ENCODE results near the gene MGAT5.

Gene MGAT5

DNA sequence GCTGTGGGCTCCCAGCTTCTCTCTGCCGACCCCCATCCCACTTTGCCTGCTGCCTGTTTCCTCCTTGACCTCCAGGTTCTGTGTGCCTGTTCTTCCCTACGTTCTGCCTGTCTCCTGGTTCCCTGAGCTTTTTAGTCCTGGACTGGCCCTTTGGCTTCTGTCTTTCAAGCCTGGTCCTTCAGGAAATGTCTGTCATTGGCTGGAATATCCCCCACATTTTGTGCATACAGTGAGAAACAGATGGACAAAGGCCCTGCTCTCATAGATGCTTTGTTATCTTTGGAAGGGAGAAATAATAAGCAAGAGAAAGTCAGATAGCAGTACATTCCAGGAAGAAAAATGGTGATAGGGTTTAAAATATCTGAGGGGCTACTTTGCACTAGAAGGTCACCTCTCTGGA lies 5.7 kb downstream of the MGAT5 start:
- TF ChIP-seq CEBPB (IDR thresholded peaks at IDR 0.05) (no peak), EP300 (IDR thresholded peaks at IDR 0.05; ENCODE audit: borderline replicate concordance) (no peak)

DNA sequence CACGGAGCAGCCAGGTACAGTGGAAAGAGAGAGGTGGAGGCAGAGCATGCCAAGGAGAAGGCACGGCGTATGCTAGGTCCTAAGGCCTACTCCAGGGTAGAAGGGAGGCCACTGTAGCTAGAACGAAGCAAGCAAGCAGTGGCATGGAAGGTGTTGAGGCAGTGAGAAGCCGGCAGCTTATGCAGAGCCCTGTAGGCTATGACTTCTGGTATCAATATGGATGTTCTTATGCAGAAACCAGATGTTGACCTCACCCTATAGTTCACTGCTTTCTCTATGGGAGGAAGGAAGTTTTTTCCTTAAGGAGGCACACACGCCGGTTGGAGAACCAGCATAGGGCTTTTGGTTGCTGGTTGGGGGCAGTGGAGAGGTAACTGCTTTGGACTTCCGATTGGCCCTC lies 6.1 kb downstream of the MGAT5 start:
- TF ChIP-seq EP300 (IDR thresholded peaks at IDR 0.05; ENCODE audit: borderline replicate concordance) (no peak), TAF1 (IDR thresholded peaks at IDR 0.05; ENCODE audit: low read depth) (no peak), ZBTB7A (IDR thresholded peaks at IDR 0.05; ENCODE audit: low read depth) (no peak), TCF12 (IDR thresholded peaks at IDR 0.05; ENCODE audit: low read depth) (no peak), FOXM1 (IDR thresholded peaks at IDR 0.05; ENCODE audit: borderline replicate concordance, low read depth) (no peak), CREB1 (IDR thresholded peaks at IDR 0.05; ENCODE audit: low read depth) (no peak), CEBPB (IDR thresholded peaks at IDR 0.05) (no peak), RAD21 (IDR thresholded peaks at IDR 0.05; ENCODE audit: low read depth) (no peak), EGR1 (IDR thresholded peaks at IDR 0.05) (no peak), NFIC (IDR thresholded peaks at IDR 0.05) (no peak), TEAD4 (IDR thresholded peaks at IDR 0.05) (no peak), YY1 (IDR thresholded peaks at IDR 0.05; ENCODE audit: low read depth) (no peak)
- TF ChIP-seq, protein P1, sequence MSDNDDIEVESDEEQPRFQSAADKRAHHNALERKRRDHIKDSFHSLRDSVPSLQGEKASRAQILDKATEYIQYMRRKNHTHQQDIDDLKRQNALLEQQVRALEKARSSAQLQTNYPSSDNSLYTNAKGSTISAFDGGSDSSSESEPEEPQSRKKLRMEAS (IDR thresholded peaks at IDR 0.05): no peak
- TF ChIP-seq, protein P2, sequence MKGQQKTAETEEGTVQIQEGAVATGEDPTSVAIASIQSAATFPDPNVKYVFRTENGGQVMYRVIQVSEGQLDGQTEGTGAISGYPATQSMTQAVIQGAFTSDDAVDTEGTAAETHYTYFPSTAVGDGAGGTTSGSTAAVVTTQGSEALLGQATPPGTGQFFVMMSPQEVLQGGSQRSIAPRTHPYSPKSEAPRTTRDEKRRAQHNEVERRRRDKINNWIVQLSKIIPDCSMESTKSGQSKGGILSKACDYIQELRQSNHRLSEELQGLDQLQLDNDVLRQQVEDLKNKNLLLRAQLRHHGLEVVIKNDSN (IDR thresholded peaks at IDR 0.05): no peak
- TF ChIP-seq, protein P3, sequence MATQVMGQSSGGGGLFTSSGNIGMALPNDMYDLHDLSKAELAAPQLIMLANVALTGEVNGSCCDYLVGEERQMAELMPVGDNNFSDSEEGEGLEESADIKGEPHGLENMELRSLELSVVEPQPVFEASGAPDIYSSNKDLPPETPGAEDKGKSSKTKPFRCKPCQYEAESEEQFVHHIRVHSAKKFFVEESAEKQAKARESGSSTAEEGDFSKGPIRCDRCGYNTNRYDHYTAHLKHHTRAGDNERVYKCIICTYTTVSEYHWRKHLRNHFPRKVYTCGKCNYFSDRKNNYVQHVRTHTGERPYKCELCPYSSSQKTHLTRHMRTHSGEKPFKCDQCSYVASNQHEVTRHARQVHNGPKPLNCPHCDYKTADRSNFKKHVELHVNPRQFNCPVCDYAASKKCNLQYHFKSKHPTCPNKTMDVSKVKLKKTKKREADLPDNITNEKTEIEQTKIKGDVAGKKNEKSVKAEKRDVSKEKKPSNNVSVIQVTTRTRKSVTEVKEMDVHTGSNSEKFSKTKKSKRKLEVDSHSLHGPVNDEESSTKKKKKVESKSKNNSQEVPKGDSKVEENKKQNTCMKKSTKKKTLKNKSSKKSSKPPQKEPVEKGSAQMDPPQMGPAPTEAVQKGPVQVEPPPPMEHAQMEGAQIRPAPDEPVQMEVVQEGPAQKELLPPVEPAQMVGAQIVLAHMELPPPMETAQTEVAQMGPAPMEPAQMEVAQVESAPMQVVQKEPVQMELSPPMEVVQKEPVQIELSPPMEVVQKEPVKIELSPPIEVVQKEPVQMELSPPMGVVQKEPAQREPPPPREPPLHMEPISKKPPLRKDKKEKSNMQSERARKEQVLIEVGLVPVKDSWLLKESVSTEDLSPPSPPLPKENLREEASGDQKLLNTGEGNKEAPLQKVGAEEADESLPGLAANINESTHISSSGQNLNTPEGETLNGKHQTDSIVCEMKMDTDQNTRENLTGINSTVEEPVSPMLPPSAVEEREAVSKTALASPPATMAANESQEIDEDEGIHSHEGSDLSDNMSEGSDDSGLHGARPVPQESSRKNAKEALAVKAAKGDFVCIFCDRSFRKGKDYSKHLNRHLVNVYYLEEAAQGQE (IDR thresholded peaks at IDR 0.05; ENCODE audit: low read depth): no peak

DNA sequence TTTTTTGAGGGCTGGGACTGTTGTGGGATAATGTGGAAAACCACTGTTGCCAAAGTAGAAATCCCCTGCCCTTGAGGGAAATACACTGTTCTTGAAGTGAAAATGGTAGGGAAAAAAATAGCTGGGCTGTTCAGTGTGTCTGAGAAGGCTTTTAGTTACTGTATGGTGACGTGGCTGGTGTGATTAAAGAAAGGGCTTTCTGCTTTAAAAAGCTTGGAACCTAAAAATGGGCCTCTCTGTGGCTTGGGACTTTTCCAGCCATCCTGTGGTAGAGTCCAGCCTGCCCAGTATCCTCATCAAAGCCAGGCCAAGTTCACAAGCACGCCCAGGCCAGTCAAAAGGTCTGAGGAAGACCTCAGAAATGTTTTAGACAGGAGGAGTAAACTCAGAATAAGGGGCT lies 6.8 kb downstream of the MGAT5 start:
- TF ChIP-seq TAF1 (IDR thresholded peaks at IDR 0.05; ENCODE audit: low read depth) (no peak), ZBTB7A (IDR thresholded peaks at IDR 0.05; ENCODE audit: low read depth) (no peak), RAD21 (IDR thresholded peaks at IDR 0.05; ENCODE audit: low read depth) (no peak), FOXM1 (IDR thresholded peaks at IDR 0.05; ENCODE audit: borderline replicate concordance, low read depth) (no peak), EGR1 (IDR thresholded peaks at IDR 0.05) (no peak), YY1 (IDR thresholded peaks at IDR 0.05; ENCODE audit: low read depth) (no peak), EP300 (IDR thresholded peaks at IDR 0.05; ENCODE audit: borderline replicate concordance) (no peak), TCF12 (IDR thresholded peaks at IDR 0.05; ENCODE audit: low read depth) (no peak), NFIC (IDR thresholded peaks at IDR 0.05) (no peak), TEAD4 (IDR thresholded peaks at IDR 0.05) (no peak), CEBPB (IDR thresholded peaks at IDR 0.05) (no peak), CREB1 (IDR thresholded peaks at IDR 0.05; ENCODE audit: low read depth) (no peak)
- TF ChIP-seq, protein P3 (IDR thresholded peaks at IDR 0.05; ENCODE audit: low read depth): no peak
- TF ChIP-seq, protein P1 (IDR thresholded peaks at IDR 0.05): no peak
- TF ChIP-seq, protein P2 (IDR thresholded peaks at IDR 0.05): no peak

DNA sequence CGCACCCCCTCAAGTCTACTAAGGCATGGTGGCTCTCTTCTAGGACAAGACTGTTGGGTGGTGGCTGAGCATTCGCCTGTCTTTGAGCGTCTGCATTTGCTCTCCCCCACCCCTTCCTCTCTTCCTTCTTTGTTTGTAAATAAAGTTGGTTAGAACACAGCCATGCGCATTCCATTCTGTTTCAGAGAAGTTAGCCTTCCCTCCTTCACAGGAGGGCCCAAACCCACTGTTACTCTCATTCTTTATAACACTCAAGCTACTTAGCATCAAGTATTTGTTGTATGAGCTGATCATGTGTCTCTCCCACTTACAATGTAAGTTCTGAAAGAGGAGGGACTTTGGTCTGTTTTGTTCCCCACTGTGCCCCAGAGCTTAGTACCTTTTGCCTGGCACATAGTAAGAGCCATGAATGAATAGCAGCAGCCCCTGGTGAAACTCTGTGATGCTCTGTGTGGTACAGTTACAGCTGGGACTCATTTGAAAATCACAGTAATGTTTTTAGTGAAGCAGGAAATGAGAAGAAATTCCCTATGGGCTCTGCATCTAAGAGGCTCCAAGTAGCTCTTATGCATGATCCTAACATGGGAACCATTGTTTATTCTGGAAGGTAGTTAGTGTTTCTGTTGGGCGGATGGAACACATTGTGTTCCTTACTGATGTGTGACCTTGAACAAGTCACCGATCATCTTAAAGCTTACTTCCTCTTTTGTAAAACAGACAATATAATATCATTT lies 7.7 kb downstream of the MGAT5 start:
- TF ChIP-seq TCF12 (IDR thresholded peaks at IDR 0.05; ENCODE audit: low read depth): no peak
- TF ChIP-seq, protein P2 (IDR thresholded peaks at IDR 0.05): no peak
- no peak for TF ChIP-seq EGR1 (IDR thresholded peaks at IDR 0.05)
- TF ChIP-seq ZBTB7A (IDR thresholded peaks at IDR 0.05; ENCODE audit: low read depth): no peak
- TF ChIP-seq, protein P3 (IDR thresholded peaks at IDR 0.05; ENCODE audit: low read depth): no peak
- TF ChIP-seq, protein P1 (IDR thresholded peaks at IDR 0.05): no peak
- TF ChIP-seq TAF1 (IDR thresholded peaks at IDR 0.05; ENCODE audit: low read depth): no peak
- TF ChIP-seq CEBPB (IDR thresholded peaks at IDR 0.05): no peak
- TF ChIP-seq CREB1 (IDR thresholded peaks at IDR 0.05; ENCODE audit: low read depth): no peak
- no peak for TF ChIP-seq YY1 (IDR thresholded peaks at IDR 0.05; ENCODE audit: low read depth)
- TF ChIP-seq EP300 (IDR thresholded peaks at IDR 0.05; ENCODE audit: borderline replicate concordance): no peak
- no peak for TF ChIP-seq FOXM1 (IDR thresholded peaks at IDR 0.05; ENCODE audit: borderline replicate concordance, low read depth)
